Bronchial epithelial cell (primary cell): ENCODE measurements around the gene DNMT1. TPM values are rescaled to one million over a fixed set of nuclear protein-coding genes. Genes with fewer than 3 reads are reported as not detected.

Experiments used
- DNase-seq: peaks from one replicate; pipeline ENCODE4 v3.0.0-alpha.2; 2010; ENCODE audit warnings: low read depth
- FAIRE-seq: peaks from 2 replicates; lab custom pipeline; 2011; peaks lifted over from hg19 to GRCh38; lab: Jason Lieb, UNC
- H3K27me3 ChIP-seq: 2 replicates; pipeline ENCODE4 v1.5.1; 2011; ENCODE audit warnings: low read length; ENCODE audit not compliant: control insufficient read depth, insufficient read depth
- H3K36me3 ChIP-seq: 2 replicates; pipeline ENCODE4 v1.5.1; 2011; ENCODE audit warnings: low read length; ENCODE audit not compliant: control insufficient read depth, insufficient read depth
- H3K4me3 ChIP-seq: 2 replicates; pipeline ENCODE4 v1.5.1; 2011; ENCODE audit warnings: mild to moderate bottlenecking, low read depth, low read length, control low read depth
- CTCF ChIP-seq: IDR thresholded peaks from 2 replicates; pipeline ENCODE4 v1.5.1; 2011; ENCODE audit warnings: mild to moderate bottlenecking, moderate library complexity, low read length, control low read depth, inconsistent platforms; ENCODE audit not compliant: insufficient read depth, severe bottlenecking
- total RNA-seq: library from RNA; depleted of rRNA; stranded (reverse); fragments of >200 nt; gene quantifications from 2 replicates; pipeline ENCODE4 v1.2.1, GENCODE V29; 2014

The DNMT1 gene
- total RNA-seq, 1 donor from 2014 or later = 12.4 TPM

- no peak for DNase-seq
- no peaks in the 10 kb centered on the region for H3K27me3 ChIP-seq
- peaks cover 32% of the 10 kb centered on the region for H3K36me3 ChIP-seq
- no peak for TF ChIP-seq CTCF
- no peak overlapping the region for H3K4me3 ChIP-seq
- no peak for FAIRE-seq
These were observed 57.8 kb downstream of the DNMT1 start for GRCh38 chr19:10136936-10137335.

- TF ChIP-seq CTCF = no peak
- no peaks in the 10 kb centered on the region for H3K27me3 ChIP-seq
- FAIRE-seq (no peak), DNase-seq (peak; percentile 15)
- H3K4me3 ChIP-seq = no peak overlapping the region
- peaks cover 28% of the 10 kb centered on the region for H3K36me3 ChIP-seq
These were observed 59.0 kb downstream of the DNMT1 start for GRCh38 chr19:10135551-10136334.

GRCh38 chr19:10134040-10134439, 60.7 kb downstream of the DNMT1 start:
- H3K4me3 ChIP-seq = no peak overlapping the region
- H3K36me3 ChIP-seq = peaks cover 16% of the 10 kb centered on the region
- no peak for FAIRE-seq
- no peak for TF ChIP-seq CTCF
- H3K27me3 ChIP-seq = no peaks in the 10 kb centered on the region
- no peak for DNase-seq

GRCh38 chr19:10133596-10133995, 61.2 kb downstream of the DNMT1 start:
- Histone ChIP-seq H3K27me3 (no peaks in the 10 kb centered on the region), H3K36me3 (peaks cover 14% of the 10 kb centered on the region), H3K4me3 (no peak overlapping the region)
- no peak for TF ChIP-seq CTCF
- DNase-seq (no peak), FAIRE-seq (peak; percentile 90)

- H3K36me3 ChIP-seq = peaks cover 14% of the 10 kb centered on the region
- TF ChIP-seq CTCF = no peak
- FAIRE-seq = no peak
- H3K27me3 ChIP-seq = no peaks in the 10 kb centered on the region
- DNase-seq = no peak
- H3K4me3 ChIP-seq = no peak overlapping the region
These were observed 61.8 kb downstream of the DNMT1 start for GRCh38 chr19:10132905-10133304.
